ENCODE results near the gene ALOXE3.

- TF ChIP-seq YY1 (IDR thresholded peaks at IDR 0.05; ENCODE audit: low read depth), result no peak
- TF ChIP-seq USF1 (IDR thresholded peaks at IDR 0.05), result no peak
- no peak for TF ChIP-seq TEAD4 (IDR thresholded peaks at IDR 0.05)
- no peak for TF ChIP-seq RAD21 (IDR thresholded peaks at IDR 0.05; ENCODE audit: low read depth)
- TF ChIP-seq EP300 (IDR thresholded peaks at IDR 0.05; ENCODE audit: borderline replicate concordance), result no peak
- no peak for TF ChIP-seq FOXM1 (IDR thresholded peaks at IDR 0.05; ENCODE audit: borderline replicate concordance, low read depth)
- no peak for TF ChIP-seq CREB1 (IDR thresholded peaks at IDR 0.05; ENCODE audit: low read depth)
- no peak for TF ChIP-seq REST (IDR thresholded peaks at IDR 0.05; ENCODE audit: low read depth)
These were observed 71.9 kb downstream of the ALOXE3 start for GRCh38 chr17:8046306-8046928.
